SU-DHL-6 (cell line): Measurements from ENCODE around the gene GRIK1.

Experiments used
- H2AFZ ChIP-seq: fragments of 200-600 bp; sonication (generic); 2 replicates; pipeline ENCODE4 v1.6.1; 2014; ENCODE audit warnings: low read depth, mild to moderate bottlenecking, moderate library complexity, mixed read lengths, antibody characterized with exemption, low read length; ENCODE audit not compliant: severe bottlenecking
- H3F3A ChIP-seq: fragments of 200-600 bp; shearing (Covaris generic); 2 replicates; pipeline ENCODE4 v1.6.0; 2016; ENCODE audit warnings: antibody characterized with exemption, mild to moderate bottlenecking; ENCODE audit not compliant: insufficient read depth
- H3K27ac ChIP-seq: fragments of 200-600 bp; sonication (generic); 2 replicates; pipeline ENCODE4 v1.5.1; 2016; ENCODE audit warnings: low read depth, mild to moderate bottlenecking, low read length, moderate library complexity, mixed read lengths
- H3K27me3 ChIP-seq: fragments of 200-600 bp; sonication (generic), shearing (Covaris generic); 2 replicates; pipeline ENCODE4 v1.6.0; 2014; ENCODE audit warnings: mild to moderate bottlenecking, low read length
- H3K36me3 ChIP-seq: fragments of 200-600 bp; sonication (generic); 2 replicates; pipeline ENCODE4 v1.6.1; 2014; ENCODE audit warnings: mild to moderate bottlenecking, low read length, mixed read lengths
- H3K4me2 ChIP-seq: fragments of 300-600, 200-600 bp; shearing (Covaris generic), sonication (generic); 2 replicates; pipeline ENCODE4 v1.6.0; 2014; ENCODE audit warnings: low read length, low read depth, mild to moderate bottlenecking; ENCODE audit not compliant: poor library complexity, severe bottlenecking
- H3K4me3 ChIP-seq: fragments of 200-600 bp; sonication (generic); 2 replicates; pipeline ENCODE4 v1.5.1; 2014; ENCODE audit warnings: antibody characterized with exemption, low read length, mild to moderate bottlenecking, mixed read lengths; ENCODE audit not compliant: insufficient read depth, poor library complexity, severe bottlenecking
- H3K79me2 ChIP-seq: fragments of 200-600 bp; sonication (generic); 2 replicates; pipeline ENCODE4 v1.6.1; 2014; ENCODE audit warnings: mild to moderate bottlenecking, low read length, moderate library complexity; ENCODE audit not compliant: insufficient read depth
- H3K9ac ChIP-seq: fragments of 200-600 bp; sonication (generic); 2 replicates; pipeline ENCODE4 v1.7.0; 2014; ENCODE audit warnings: mild to moderate bottlenecking, low read length
- H3K9me2 ChIP-seq: fragments of 200-600 bp; sonication (generic); replicated peaks from 2 replicates; pipeline ENCODE4 v1.6.1; 2014; ENCODE audit warnings: low read length; ENCODE audit not compliant: insufficient read depth
- H3K9me3 ChIP-seq: fragments of 200-600 bp; sonication (generic); 2 replicates; pipeline ENCODE4 v1.6.1; 2014; ENCODE audit warnings: low read length, mixed read lengths; ENCODE audit not compliant: insufficient read depth
- H4K20me1 ChIP-seq: fragments of 200-600 bp; sonication (generic); 2 replicates; pipeline ENCODE4 v1.6.1; 2014; ENCODE audit warnings: low read depth, mild to moderate bottlenecking, antibody characterized with exemption, low read length, moderate library complexity, mixed read lengths
- EZH2phosphoT487 ChIP-seq: fragments of 200-600 bp; sonication (generic), shearing (Covaris generic); conservative IDR thresholded peaks from 2 replicates; pipeline ENCODE4 v1.6.1; 2018; ENCODE audit warnings: mild to moderate bottlenecking, antibody characterized with exemption, low read length, moderate library complexity, mixed read lengths
- TF ChIP-seq, protein P1 (sequence below): fragments of 200-600 bp; sonication (generic); IDR thresholded peaks from one replicate; pipeline ENCODE4 v1.5.1; 2017; ENCODE audit warnings: antibody characterized with exemption, mild to moderate bottlenecking, low read length, moderate library complexity; ENCODE audit not compliant: insufficient read depth, poor library complexity, severe bottlenecking

The GRIK1 gene

DNA sequence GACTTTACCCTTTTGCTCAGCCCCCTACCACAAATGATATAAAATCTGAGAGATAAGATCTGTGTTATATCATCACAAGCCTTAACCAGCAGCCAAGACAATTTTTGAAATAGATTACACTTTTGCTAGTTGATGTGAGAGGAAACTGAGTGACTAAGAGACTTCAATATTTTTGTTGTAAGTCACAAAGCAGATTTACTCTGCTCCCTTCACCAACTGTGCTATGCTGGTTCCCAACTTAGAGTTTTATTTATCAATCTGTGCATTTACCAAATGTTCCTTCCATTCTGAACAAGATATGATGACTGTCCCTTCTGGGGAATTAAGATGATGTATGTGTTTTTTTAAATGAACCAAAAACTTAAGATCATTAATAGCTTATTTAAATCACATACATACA lies 12.1 kb upstream of the GRIK1 start:
- Histone ChIP-seq H3K4me2 (no peak overlapping the region), H3F3A (no peaks in the 10 kb centered on the region), H2AFZ (no peak overlapping the region), H3K4me3 (no peak overlapping the region), H3K36me3 (no peaks in the 10 kb centered on the region), H3K9me2 (no peaks in the 10 kb centered on the region), H3K27me3 (no peaks in the 10 kb centered on the region), H3K9me3 (no peaks in the 10 kb centered on the region), H3K79me2 (no peaks in the 10 kb centered on the region), H4K20me1 (no peaks in the 10 kb centered on the region), H3K9ac (no peak overlapping the region), H3K27ac (no peak overlapping the region)
- TF ChIP-seq, protein P1, sequence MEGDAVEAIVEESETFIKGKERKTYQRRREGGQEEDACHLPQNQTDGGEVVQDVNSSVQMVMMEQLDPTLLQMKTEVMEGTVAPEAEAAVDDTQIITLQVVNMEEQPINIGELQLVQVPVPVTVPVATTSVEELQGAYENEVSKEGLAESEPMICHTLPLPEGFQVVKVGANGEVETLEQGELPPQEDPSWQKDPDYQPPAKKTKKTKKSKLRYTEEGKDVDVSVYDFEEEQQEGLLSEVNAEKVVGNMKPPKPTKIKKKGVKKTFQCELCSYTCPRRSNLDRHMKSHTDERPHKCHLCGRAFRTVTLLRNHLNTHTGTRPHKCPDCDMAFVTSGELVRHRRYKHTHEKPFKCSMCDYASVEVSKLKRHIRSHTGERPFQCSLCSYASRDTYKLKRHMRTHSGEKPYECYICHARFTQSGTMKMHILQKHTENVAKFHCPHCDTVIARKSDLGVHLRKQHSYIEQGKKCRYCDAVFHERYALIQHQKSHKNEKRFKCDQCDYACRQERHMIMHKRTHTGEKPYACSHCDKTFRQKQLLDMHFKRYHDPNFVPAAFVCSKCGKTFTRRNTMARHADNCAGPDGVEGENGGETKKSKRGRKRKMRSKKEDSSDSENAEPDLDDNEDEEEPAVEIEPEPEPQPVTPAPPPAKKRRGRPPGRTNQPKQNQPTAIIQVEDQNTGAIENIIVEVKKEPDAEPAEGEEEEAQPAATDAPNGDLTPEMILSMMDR, result no peak
- no peak for TF ChIP-seq EZH2phosphoT487

DNA sequence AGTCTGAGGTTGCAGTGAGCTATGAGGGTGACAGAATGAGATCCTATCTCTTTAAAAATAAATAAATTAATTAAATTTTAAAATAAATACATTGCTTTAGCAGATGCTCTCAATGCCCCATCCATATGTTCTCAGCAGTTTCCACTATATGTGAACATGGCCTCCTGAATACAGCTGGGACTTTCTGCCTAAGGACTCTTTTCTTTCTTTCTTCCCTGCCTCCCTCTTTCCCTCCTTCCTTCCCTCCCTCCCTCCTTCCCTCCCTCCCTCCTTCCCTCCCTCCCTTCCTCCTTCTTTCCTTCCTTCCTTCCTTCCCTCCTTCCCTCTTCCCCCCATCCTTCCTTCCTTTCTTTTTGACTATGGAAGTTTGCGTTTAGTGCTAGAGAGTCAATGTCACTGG lies 10.2 kb upstream of the GRIK1 start:
- Histone ChIP-seq H3K79me2 (no peaks in the 10 kb centered on the region), H3K4me2 (no peak overlapping the region), H3K27ac (no peak overlapping the region), H3K4me3 (no peak overlapping the region), H2AFZ (no peak overlapping the region), H3K9ac (no peak overlapping the region), H3K9me2 (no peaks in the 10 kb centered on the region), H4K20me1 (no peaks in the 10 kb centered on the region), H3K36me3 (no peaks in the 10 kb centered on the region), H3F3A (no peaks in the 10 kb centered on the region), H3K9me3 (no peaks in the 10 kb centered on the region), H3K27me3 (no peaks in the 10 kb centered on the region)
- no peak for TF ChIP-seq EZH2phosphoT487
- TF ChIP-seq, protein P1, result no peak

DNA sequence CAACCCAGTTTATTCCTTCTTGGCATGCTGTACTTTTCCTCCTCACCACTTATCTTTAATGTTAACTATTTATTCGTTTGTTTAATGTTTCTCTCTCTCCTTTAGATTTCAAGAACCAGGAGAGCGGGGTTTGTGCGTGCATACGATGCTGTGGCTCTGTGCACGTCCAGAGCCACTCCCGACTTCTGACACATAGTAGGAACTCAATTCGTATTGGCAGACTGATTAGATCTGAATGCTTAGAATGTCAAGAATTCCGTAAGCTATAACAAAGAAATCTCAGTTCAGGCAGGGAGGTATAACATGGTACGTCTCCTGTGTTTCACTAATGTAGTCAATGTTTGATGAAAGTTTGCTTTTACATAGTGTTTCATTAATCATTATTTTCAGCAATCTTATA lies 7.3 kb upstream of the GRIK1 start:
- TF ChIP-seq, protein P1, result no peak
- no peak for TF ChIP-seq EZH2phosphoT487

DNA sequence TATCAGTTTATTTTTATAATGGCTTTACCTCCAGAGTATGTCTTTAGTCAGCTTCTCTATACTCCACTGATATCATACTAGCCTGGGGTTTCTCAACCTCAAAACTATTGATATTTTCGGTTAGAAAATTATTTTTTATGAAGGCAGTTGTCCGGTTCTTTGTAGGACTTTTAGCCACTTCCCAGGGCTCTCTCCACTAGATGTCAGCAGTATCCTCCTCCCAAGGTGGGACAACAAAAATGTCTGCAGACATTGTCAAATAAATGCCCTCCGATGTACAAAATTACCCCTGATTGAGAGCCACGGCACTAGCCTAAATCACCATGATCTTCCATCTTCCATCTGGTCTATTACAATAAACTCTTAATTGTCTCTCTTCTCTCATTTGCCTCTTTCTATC lies 4.1 kb upstream of the GRIK1 start:
- Histone ChIP-seq H2AFZ (no peak overlapping the region), H3K9me2 (no peaks in the 10 kb centered on the region), H3K9me3 (0 out of 2 replicates have a peak, but pooled peaks cover 5% of the 10 kb centered on the region), H3K4me2 (no peak overlapping the region), H3K27ac (no peak overlapping the region), H3F3A (no peaks in the 10 kb centered on the region), H3K36me3 (no peaks in the 10 kb centered on the region), H3K4me3 (no peak overlapping the region), H4K20me1 (no peaks in the 10 kb centered on the region), H3K9ac (no peak overlapping the region), H3K27me3 (no peaks in the 10 kb centered on the region), H3K79me2 (no peaks in the 10 kb centered on the region)
- no peak for TF ChIP-seq EZH2phosphoT487
- TF ChIP-seq, protein P1, result no peak

More for the DNA sequence above, 7.3 kb upstream of the GRIK1 start:
- no peak overlapping the region for H3K27ac ChIP-seq
- no peaks in the 10 kb centered on the region for H3K9me3 ChIP-seq
- no peak overlapping the region for H3K9ac ChIP-seq
- no peak overlapping the region for H3K4me3 ChIP-seq
- H3K27me3 ChIP-seq, result no peaks in the 10 kb centered on the region
- H3K4me2 ChIP-seq, result no peak overlapping the region
- no peak overlapping the region for H2AFZ ChIP-seq
- H3K36me3 ChIP-seq, result no peaks in the 10 kb centered on the region
- H3K9me2 ChIP-seq, result no peaks in the 10 kb centered on the region
- no peaks in the 10 kb centered on the region for H4K20me1 ChIP-seq
- no peaks in the 10 kb centered on the region for H3F3A ChIP-seq
- H3K79me2 ChIP-seq, result no peaks in the 10 kb centered on the region
